Spinal cord (tissue), 10 donors: ENCODE measurements around the gene CERK. TPM values are rescaled to one million over a fixed set of nuclear protein-coding genes. Genes with fewer than 3 reads are reported as not detected.
A peak's percentile ranks its signal among the peaks of the same experiment; 100 is the strongest.
"Not testable (repeated sequence)": the region's sequence is repeated elsewhere in the genome, so short reads cannot be mapped to it uniquely, and the experiment has no call there.

ENCODE experiments used
- DNase-seq, 6 donors: peaks; one replicate each; pipeline versions ENCODE4 v3.0.0 to v3.0.0-alpha.2; 2013 to 2015; ENCODE audit warnings: low spot score in 6 of 6, low read depth in 4 of 6
- H3K27ac ChIP-seq: one replicate; pipeline ENCODE4 v1.5.1; 2013; ENCODE audit warnings: low read depth, low read length, control low read depth
- H3K27me3 ChIP-seq: one replicate; pipeline ENCODE4 v1.6.1; 2013; ENCODE audit warnings: low read length; ENCODE audit not compliant: control insufficient read depth, insufficient read depth
- H3K36me3 ChIP-seq: one replicate; pipeline ENCODE4 v1.6.1; 2013; ENCODE audit warnings: low read length; ENCODE audit not compliant: control insufficient read depth, insufficient read depth
- H3K4me1 ChIP-seq: one replicate; pipeline ENCODE4 v1.6.1; 2013; ENCODE audit warnings: low read length; ENCODE audit not compliant: control insufficient read depth, insufficient read depth
- H3K4me3 ChIP-seq: one replicate; pipeline ENCODE4 v1.5.1; 2013; ENCODE audit warnings: low read depth, low read length, control low read depth
- H3K9me3 ChIP-seq: one replicate; pipeline ENCODE4 v1.6.1; 2013; ENCODE audit warnings: low read length; ENCODE audit not compliant: control insufficient read depth, insufficient read depth
- WGBS: methylation state at CpG from one replicate; pipeline ENCODE4 v1.1.5; 2013; ENCODE audit warnings: missing lambda C conversion rate; ENCODE audit not compliant: insufficient coverage; 5-methylcytosine and 5-hydroxymethylcytosine counted together
- polyA plus RNA-seq, 2 donors: library from polyadenylated mRNA; unstranded; fragments of 120-200 nt; gene quantifications; one replicate each; pipeline ENCODE4 v1.2.1, GENCODE V29; 2013; ENCODE audit not compliant: insufficient read length in 2 of 2
- total RNA-seq, 2 donors: library from RNA; depleted of rRNA in 1 of 2; stranded (reverse); fragments of 120-200 nt in 1 of 2; fragments of >200 nt in 1 of 2; gene quantifications; one replicate each; pipeline versions ENCODE4 v1.2.3 to v1.2.4, GENCODE V29; 2013 to 2014
- donor health status: healthy.

CERK gene
- total and polyA plus RNA-seq, 4 donors: 43.1 to 55.3 (median 54.5) TPM

DNA sequence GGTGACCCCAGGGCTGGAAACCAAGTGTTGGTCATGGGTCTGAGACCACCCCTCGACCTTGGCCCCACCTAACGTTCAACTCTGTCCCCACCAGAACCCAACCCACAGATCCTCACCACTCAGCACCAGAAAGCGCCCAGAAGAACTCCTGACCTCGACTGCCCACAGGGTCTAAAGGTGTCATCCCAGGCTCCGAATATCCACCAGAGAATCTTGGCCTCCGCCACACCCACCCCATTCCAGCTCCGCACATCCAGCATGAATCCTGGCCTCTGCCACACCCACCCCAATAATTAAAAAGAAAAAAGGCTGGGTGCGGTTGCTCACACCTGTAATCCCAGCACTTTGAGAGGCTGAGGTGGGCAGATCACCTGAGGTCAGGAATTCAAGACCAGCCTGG, 1.3 kb downstream of the CERK start:
- H3K27ac ChIP-seq: no peak overlapping the region
- 68% methylated on average over 5 of the region's 8 CpGs for WGBS
- no peak for DNase-seq
- H3K4me3 ChIP-seq: peak overlapping the region; percentile 53
- peaks cover 48% of the 10 kb centered on the region for H3K4me1 ChIP-seq
- peaks cover 24% of the 10 kb centered on the region for H3K36me3 ChIP-seq
- no peaks in the 10 kb centered on the region for H3K9me3 ChIP-seq
- no peaks in the 10 kb centered on the region for H3K27me3 ChIP-seq

DNA sequence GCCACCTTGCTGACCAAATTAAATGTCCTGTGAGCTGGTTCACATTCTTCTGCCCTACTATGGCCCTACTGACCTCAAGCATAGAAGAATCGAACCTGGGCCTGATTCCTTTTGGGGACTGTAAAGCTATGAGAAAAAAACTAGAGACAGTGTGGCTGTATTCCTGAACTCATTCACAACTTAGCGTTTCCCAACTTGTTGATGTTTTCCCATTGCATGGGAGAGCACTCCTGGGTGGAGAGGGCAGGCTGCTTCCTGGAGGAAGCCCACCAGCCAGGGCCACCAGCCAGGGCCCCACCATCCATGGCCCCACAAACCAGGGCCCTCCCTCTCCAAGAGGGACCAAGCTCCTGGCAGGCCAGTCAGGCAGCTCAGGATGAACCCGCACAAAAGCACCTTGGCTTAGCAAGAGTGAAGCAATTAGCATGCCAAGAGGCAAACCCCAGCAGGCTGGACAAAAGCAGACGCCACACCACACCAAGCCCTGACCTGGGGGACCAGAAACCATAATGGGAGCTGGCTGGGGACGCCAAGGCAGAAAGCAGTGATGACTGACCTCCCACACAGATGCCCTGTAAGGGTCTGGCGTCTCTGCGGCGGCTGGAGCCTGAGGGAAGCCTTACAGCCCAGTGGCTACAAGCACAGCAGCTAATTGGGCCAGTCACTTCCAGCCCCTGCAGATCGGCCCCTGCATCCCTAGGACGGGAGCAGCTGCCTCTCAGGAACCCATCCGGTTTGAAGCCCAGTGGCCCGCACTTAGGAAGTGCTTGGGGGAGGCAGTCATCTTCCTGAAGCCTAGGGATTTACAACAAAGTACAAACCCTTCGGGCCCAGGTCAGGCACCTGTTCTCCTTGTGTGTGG, 2.1 kb downstream of the CERK start:
- DNase-seq: peak in 1 of 6 donors; percentile 45
- 41% methylated on average over 12 of the region's 13 CpGs for WGBS
- Histone ChIP-seq H3K27me3 (no peaks in the 10 kb centered on the region), H3K27ac (no peak overlapping the region), H3K9me3 (no peaks in the 10 kb centered on the region), H3K4me1 (peaks cover 55% of the 10 kb centered on the region), H3K4me3 (peak overlapping the region; percentile 53), H3K36me3 (peaks cover 28% of the 10 kb centered on the region)

DNA sequence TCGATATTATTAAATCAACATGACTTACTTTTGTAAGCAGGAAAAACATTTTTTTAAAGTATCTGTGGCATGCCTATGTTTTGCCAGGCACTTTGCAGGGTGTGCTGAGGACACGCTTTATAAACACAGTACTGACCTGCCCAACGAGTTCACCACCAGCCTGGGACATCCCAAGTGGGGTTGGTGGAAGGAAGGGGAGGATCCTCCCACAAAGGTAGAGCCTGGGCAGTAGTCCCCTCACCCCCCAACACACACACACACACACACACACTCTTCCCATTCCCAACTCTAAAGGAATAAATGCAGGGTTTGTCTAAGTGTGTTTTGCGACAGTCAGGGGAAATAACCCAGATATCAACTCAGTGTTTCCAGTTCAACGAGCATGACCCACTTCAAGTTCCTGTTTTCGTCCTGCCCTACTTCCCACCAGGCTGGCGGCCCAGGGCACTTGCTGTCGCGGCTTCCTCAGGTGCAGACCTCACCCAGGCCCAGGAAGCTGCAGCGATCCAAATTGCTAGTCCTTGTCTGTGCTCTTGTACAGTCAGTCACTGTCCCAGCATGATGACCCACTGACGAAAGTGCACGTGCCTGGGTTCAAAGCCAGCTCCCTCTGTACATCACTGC, 3.1 kb downstream of the CERK start:
- H3K9me3 ChIP-seq: no peaks in the 10 kb centered on the region
- no peak overlapping the region for H3K4me3 ChIP-seq
- H3K27ac ChIP-seq: no peak overlapping the region
- peaks cover 58% of the 10 kb centered on the region for H3K4me1 ChIP-seq
- 66% methylated on average over 9 of the region's 12 CpGs for WGBS
- H3K27me3 ChIP-seq: no peaks in the 10 kb centered on the region
- H3K36me3 ChIP-seq: peaks cover 30% of the 10 kb centered on the region
- peak in 1 of 6 donors; percentile 20 for DNase-seq

DNA sequence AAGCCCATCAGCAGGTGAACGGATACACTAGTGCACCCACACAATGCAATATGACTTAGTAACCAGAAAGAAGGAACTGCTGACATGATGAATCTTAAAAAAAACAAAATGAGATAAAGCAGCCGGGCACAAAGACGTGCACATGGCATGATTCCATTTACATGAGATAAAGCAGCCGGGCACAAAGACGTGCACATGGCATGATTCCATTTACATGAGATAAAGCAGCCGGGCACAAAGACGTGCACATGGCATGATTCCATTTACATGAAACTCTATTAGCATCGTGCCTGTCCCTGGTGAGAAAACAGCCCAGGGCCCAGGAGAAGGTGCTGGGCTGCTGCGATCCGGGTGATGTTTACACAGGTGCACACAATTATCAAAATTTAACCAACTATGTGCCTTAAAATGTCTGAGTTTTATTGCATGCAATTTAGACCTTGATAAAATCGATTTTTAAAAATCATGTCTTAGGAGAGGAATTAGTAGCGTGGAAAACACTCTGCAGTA, 3.8 kb downstream of the CERK start:
- not testable (repeated sequence) for H3K9me3 ChIP-seq, H3K27ac ChIP-seq, H3K27me3 ChIP-seq, H3K4me3 ChIP-seq
- peak in 2 of 6 donors; percentile 44 to 68 for DNase-seq
- 28% methylated on average over 7 of the region's 12 CpGs for WGBS
- peaks cover 53% of the 10 kb centered on the region for H3K4me1 ChIP-seq
- H3K36me3 ChIP-seq: peaks cover 30% of the 10 kb centered on the region

DNA sequence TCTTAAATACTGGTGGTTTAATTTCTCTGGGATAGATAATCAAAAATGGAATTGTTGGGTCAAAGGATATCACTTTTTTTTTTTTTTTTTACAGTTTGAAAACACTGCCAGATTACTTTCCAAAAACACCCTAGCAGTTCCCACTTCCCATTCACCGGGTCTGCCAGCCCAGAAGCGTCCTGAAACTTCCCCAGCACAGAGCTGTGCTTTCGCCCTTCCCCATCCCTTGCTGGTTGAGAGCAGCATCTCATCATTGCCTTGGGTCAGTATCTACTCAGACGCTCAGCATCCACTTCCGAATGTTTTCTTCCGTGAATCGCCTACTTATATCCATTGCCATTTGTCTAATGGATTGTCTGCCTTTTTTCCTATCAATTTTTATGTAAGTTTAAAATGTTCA, 5.5 kb downstream of the CERK start:
- H3K27ac ChIP-seq: no peak overlapping the region
- peaks cover 49% of the 10 kb centered on the region for H3K4me1 ChIP-seq
- 69% methylated on average over 3 of the region's 7 CpGs for WGBS
- no peak overlapping the region for H3K4me3 ChIP-seq
- H3K9me3 ChIP-seq: no peaks in the 10 kb centered on the region
- H3K36me3 ChIP-seq: peaks cover 46% of the 10 kb centered on the region
- no peak for DNase-seq
- H3K27me3 ChIP-seq: no peaks in the 10 kb centered on the region

DNA sequence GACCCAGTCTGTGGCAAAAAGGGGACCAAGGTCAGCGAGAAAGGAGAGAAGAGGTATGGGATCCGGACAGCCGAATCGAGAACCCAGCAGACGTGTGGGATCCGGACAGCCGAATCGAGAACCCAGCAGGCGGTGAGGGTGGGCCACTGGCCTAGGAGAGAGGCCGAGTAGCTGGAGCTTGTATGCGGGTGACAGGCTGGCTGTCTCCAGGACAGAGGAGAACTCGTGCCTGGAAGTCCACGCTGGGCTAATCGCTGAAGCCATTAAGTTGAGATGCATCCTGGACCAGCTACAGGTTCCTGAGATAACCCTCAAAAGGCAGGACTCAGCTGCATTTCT, 6.0 kb downstream of the CERK start:
- Histone ChIP-seq H3K4me3 (no peak overlapping the region), H3K27me3 (no peaks in the 10 kb centered on the region), H3K4me1 (peaks cover 44% of the 10 kb centered on the region), H3K9me3 (no peaks in the 10 kb centered on the region), H3K27ac (no peak overlapping the region), H3K36me3 (peaks cover 47% of the 10 kb centered on the region)
- 88% methylated on average over 14 of the region's 14 CpGs for WGBS
- DNase-seq: no peak

DNA sequence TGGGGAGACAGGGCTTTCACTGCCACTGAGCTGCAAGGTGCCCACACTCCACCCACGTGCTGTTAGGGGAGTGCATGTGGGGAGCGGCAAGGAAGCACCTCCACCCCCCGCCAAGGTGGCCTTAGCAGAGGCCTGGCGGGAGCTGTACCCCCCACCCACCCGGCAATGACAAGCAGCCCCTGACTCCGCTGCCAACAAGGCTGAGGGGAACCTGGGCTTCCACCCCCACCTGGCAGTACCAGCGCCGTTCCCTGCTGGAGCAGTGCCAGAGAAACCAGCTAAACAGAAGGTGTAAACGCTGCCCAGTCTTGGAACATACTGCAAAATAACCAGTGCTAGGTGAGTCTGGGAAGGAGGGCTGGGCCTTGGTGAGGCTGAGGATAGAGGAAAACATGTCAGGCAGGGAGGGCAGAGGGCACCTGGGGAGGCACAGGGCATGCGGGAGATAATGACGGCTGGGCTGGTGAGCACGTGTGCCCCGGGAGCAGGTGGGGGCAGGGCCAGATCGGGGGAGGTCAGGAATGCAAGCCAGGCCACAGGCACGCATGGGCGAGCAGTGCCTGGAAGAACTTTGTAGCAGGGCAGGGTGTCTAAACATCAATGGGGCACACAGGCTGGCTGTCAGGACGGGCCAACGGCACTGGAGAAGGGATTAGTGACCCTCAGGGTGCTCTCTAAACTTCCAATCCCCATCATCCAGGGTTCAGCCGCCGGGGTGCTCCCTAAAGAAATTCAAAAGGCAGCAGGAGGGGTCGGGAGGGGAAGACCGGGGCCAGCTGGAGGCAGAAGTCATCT, 6.6 kb downstream of the CERK start:
- peak in 2 of 6 donors; percentile 21 to 35 for DNase-seq
- no peaks in the 10 kb centered on the region for H3K27me3 ChIP-seq
- peaks cover 42% of the 10 kb centered on the region for H3K4me1 ChIP-seq
- no peak overlapping the region for H3K4me3 ChIP-seq
- peaks cover 50% of the 10 kb centered on the region for H3K36me3 ChIP-seq
- no peak overlapping the region for H3K27ac ChIP-seq
- 58% methylated on average over 18 of the region's 22 CpGs for WGBS
- H3K9me3 ChIP-seq: no peaks in the 10 kb centered on the region

DNA sequence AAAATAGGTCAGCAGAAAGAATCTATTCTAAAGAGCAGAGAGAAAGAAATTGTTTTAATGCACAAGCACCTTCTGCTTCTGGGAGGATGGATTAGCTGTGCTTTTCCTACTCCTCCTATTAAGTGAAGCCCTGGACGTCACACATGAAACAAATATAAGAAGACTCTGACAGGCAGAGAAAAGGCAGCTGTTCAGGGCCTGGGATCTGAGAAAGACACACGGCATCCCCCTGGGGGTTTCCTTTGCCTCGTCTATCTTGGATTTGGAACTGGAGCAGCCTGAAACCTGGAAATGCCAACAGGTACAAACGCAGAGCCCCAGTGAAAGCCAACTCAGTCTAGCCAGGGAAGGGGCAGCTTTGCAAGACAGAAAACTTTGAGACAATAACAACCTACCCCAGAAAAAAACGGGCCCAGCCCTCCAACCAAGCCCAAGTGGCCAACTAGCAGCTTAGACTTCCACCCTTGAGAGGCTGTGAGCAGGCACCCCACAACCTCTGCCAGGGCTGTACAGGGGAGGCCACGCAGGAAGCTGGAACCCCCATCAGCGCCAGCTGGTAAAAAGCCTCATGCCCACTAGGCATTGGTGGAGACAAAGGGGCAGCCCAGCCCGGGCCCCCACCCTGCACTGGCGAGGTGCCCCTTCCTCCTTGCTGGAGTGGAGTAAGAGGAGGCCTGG, 7.3 kb downstream of the CERK start:
- WGBS: 67% methylated on average over 7 of the region's 9 CpGs
- Histone ChIP-seq H3K9me3 (no peaks in the 10 kb centered on the region), H3K36me3 (peaks cover 49% of the 10 kb centered on the region), H3K27ac (no peak overlapping the region), H3K4me3 (no peak overlapping the region), H3K4me1 (peaks cover 42% of the 10 kb centered on the region), H3K27me3 (no peaks in the 10 kb centered on the region)
- DNase-seq: no peak

DNA sequence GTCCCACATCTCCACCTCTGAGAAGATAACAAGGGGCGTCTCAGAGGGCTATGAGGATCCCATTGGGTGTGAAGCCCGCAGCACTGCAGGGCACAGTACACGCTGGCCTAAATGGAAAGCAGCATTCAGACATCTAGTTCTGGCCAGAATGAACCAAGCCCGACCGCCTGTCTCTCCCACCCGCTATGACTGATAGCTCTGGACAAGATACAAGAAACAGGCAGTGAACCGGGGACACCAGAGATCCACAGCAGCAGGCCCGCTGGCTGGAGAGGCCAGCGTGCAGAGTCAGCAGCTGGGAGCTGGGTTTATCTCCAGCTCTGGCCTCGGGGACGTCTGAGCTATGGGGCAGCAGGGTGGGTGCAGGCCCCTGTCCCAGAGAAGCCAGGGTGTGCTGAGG, 9.6 kb downstream of the CERK start:
- H3K4me1 ChIP-seq: peaks cover 32% of the 10 kb centered on the region
- H3K27ac ChIP-seq: no peak overlapping the region
- DNase-seq: peak in 1 of 6 donors; percentile 40
- no peaks in the 10 kb centered on the region for H3K27me3 ChIP-seq
- no peaks in the 10 kb centered on the region for H3K9me3 ChIP-seq
- no peak overlapping the region for H3K4me3 ChIP-seq
- peaks cover 49% of the 10 kb centered on the region for H3K36me3 ChIP-seq
- WGBS: 74% methylated on average over 11 of the region's 11 CpGs
